ENCODE measurements around the gene ZNF835. TPM values are rescaled to one million over a fixed set of nuclear protein-coding genes. Genes with fewer than 3 reads are reported as not detected.

The ZNF835 gene
- total and polyA plus RNA-seq, 10 of the 15 experiments (the other 5 are each of a cell fraction or from before 2014, with no cell fraction given) = not detected

- H3K4me3 ChIP-seq = no peak overlapping the region
- DNase-seq (ENCODE audit: low read depth, low spot score) (no peak), ATAC-seq (no peak), FAIRE-seq (no peak)
- WGBS (ENCODE audit: insufficient coverage, insufficient replicate concordance, low lambda C conversion rate, missing lambda C conversion rate) = 10% methylated on average over 3 of the region's 3 CpGs
- no peaks in the 10 kb centered on the region for H3K4me1 ChIP-seq (ENCODE audit: control insufficient read depth, insufficient read depth, low read length)
- H2AFZ ChIP-seq (ENCODE audit: control insufficient read depth, low read depth, low read length) = no peak overlapping the region
- H3K4me2 ChIP-seq (ENCODE audit: control insufficient read depth, insufficient read depth) = no peak overlapping the region
- H3K36me3 ChIP-seq (ENCODE audit: control insufficient read depth in 2 of 2, insufficient read depth in 2 of 2, low read length in 1 of 2) = no peaks in the 10 kb centered on the region
- intact Hi-C loops (cut with micrococcal nuclease; ENCODE audit: unreplicated experiment) = no loop called here
- H3K9me3 ChIP-seq (replicated peaks; ENCODE audit: control insufficient read depth, insufficient read depth, low read length) = peaks cover 3% of the 10 kb centered on the region; the same call in 1 of the 3 replicates
- TF ChIP-seq ZNF207 (IDR thresholded peaks at IDR 0.05; ENCODE audit: borderline replicate concordance) (no peak), ESRRA (IDR thresholded peaks at IDR 0.05; ENCODE audit: low read length) (no peak), MTA2 (IDR thresholded peaks at IDR 0.05; ENCODE audit: low read depth) (no peak), NFYB (IDR thresholded peaks at IDR 0.05; ENCODE audit: insufficient read depth, low read depth, low read length) (no peak), TARDBP (IDR thresholded peaks at IDR 0.05; ENCODE audit: borderline replicate concordance) (no peak), ZNF622 (IDR thresholded peaks at IDR 0.05) (no peak), PML (IDR thresholded peaks at IDR 0.05; ENCODE audit: low read length) (no peak), MEF2B (IDR thresholded peaks at IDR 0.05; ENCODE audit: partially characterized antibody, poor library complexity, severe bottlenecking) (no peak), E2F8 (IDR thresholded peaks at IDR 0.05; ENCODE audit: low read depth, partially characterized antibody) (no peak), YBX1 (IDR thresholded peaks at IDR 0.05) (no peak), RELB (IDR thresholded peaks at IDR 0.05; ENCODE audit: low read depth) (no peak), SMAD5 (IDR thresholded peaks at IDR 0.05; ENCODE audit: low read depth) (no peak)
- TF ChIP-seq, protein P1, sequence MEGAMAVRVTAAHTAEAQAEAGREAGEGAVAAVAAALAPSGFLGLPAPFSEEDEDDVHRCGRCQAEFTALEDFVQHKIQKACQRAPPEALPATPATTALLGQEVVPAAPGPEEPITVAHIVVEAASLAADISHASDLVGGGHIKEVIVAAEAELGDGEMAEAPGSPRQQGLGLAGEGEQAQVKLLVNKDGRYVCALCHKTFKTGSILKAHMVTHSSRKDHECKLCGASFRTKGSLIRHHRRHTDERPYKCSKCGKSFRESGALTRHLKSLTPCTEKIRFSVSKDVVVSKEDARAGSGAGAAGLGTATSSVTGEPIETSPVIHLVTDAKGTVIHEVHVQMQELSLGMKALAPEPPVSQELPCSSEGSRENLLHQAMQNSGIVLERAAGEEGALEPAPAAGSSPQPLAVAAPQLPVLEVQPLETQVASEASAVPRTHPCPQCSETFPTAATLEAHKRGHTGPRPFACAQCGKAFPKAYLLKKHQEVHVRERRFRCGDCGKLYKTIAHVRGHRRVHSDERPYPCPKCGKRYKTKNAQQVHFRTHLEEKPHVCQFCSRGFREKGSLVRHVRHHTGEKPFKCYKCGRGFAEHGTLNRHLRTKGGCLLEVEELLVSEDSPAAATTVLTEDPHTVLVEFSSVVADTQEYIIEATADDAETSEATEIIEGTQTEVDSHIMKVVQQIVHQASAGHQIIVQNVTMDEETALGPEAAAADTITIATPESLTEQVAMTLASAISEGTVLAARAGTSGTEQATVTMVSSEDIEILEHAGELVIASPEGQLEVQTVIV (IDR thresholded peaks at IDR 0.05; ENCODE audit: borderline replicate concordance, partially characterized antibody) = no peak
- ChIA-PET RAD21 (ENCODE audit: unreplicated experiment) (no interaction called here), SMC1A (ENCODE audit: uncharacterized antibody, unreplicated experiment) (no interaction called here), CTCF (no interaction called here), POLR2A (no interaction called here)
- H3K27me3 ChIP-seq (replicated peaks in 1 of 2; ENCODE audit: control insufficient read depth in 2 of 2, insufficient read depth in 2 of 2, low read length in 1 of 2) = no peaks in the 10 kb centered on the region
- no TSS peak for BruUV-seq (replicated peaks)
- H4K20me1 ChIP-seq (ENCODE audit: control insufficient read depth, insufficient read depth) = no peaks in the 10 kb centered on the region
- no peak overlapping the region for H3K9ac ChIP-seq (ENCODE audit: control insufficient read depth, insufficient read depth, low read length)
- H3K27ac ChIP-seq (ENCODE audit: control insufficient read depth, insufficient read depth) = no peak overlapping the region
- in situ Hi-C loops (cut with MboI) = no loop called here
- H3K79me2 ChIP-seq (ENCODE audit: control insufficient read depth, insufficient read depth, low read length) = no peaks in the 10 kb centered on the region
These were observed 10.3 kb downstream of the ZNF835 start for GRCh38 chr19:56661248-56661647.

All from GM12878 (cell line).